ENCODE measurements around the gene CYTH2. TPM values are rescaled to one million over a fixed set of nuclear protein-coding genes. Genes with fewer than 3 reads are reported as not detected.
"Not testable (repeated sequence)": the region's sequence is repeated elsewhere in the genome, so short reads cannot be mapped to it uniquely, and the experiment has no call there.

Gene CYTH2
- total RNA-seq, 1 experiment from 2014 or later = 103 TPM

DNA sequence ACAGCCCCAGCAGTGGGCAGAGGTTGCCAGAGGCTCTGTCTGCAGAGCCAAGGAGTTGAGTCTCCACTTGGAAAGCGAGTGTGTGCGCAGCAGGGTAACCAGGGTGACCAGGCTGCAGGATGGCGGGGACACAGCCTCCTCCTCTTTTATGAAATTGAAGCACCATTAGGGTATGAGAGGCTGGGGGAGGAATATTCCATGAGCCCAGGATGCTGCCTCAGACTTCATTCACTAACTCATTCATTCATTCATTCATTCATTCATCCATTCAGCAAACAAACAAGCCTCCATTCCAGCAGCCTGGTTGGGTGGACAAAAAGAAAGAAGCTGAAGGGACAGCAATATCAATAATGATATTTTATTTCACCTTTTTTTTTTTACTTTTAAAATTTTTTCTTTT lies 49.0 kb downstream of the CYTH2 start:
- Histone ChIP-seq H3T11ph (ENCODE audit: low read length) (no peak overlapping the region), H3K56ac (ENCODE audit: insufficient read length, low read depth, low read length) (no peak overlapping the region), H4K20me1 (ENCODE audit: control insufficient read depth, insufficient read depth, insufficient read length) (no peaks in the 10 kb centered on the region), H4K8ac (replicated peaks; ENCODE audit: insufficient read length, low read depth, low read length) (no peak overlapping the region), H2BK20ac (ENCODE audit: low read depth, low read length, poor library complexity, severe bottlenecking) (no peak overlapping the region), H3K14ac (ENCODE audit: insufficient read depth, low read length) (no peak overlapping the region), H3K27me3 (ENCODE audit: insufficient read depth, low read length) (no peaks in the 10 kb centered on the region), H3K79me2 (ENCODE audit: insufficient read depth, low read length) (no peaks in the 10 kb centered on the region), H3K23me2 (ENCODE audit: insufficient read length, low read depth, low read length, poor library complexity, severe bottlenecking) (no peaks in the 10 kb centered on the region), H3K9ac (ENCODE audit: extremely low read depth, insufficient read length, low read length) (no peak overlapping the region), H2BK120ac (ENCODE audit: low read depth, low read length, poor library complexity, severe bottlenecking) (no peak overlapping the region), H3K4me1 (ENCODE audit: insufficient read depth, low read length) (no peaks in the 10 kb centered on the region; the same call in 1 of the 2 replicates), H4K5ac (ENCODE audit: insufficient read length, low read depth, low read length) (no peak overlapping the region), H2BK15ac (ENCODE audit: low read depth, low read length) (no peak overlapping the region), H3K4ac (ENCODE audit: low read depth, low read length) (no peak overlapping the region), H2AFZ (ENCODE audit: low read length) (no peak overlapping the region), H2BK12ac (ENCODE audit: insufficient read length, low read depth, low read length) (no peak overlapping the region), H3K79me1 (ENCODE audit: insufficient read depth, low read depth, low read length, poor library complexity, severe bottlenecking) (no peaks in the 10 kb centered on the region), H2BK5ac (ENCODE audit: insufficient read length, low read length) (no peak overlapping the region), H3K9me3 (ENCODE audit: control insufficient read depth, low read depth, low read length) (no peaks in the 10 kb centered on the region), H3K4me2 (ENCODE audit: insufficient read depth, insufficient read length, low read length) (no peak overlapping the region), H2AK5ac (ENCODE audit: insufficient read length, low read length) (no peak overlapping the region), H3K27ac (ENCODE audit: insufficient read length, low read depth, low read length) (no peak overlapping the region), H3K18ac (ENCODE audit: insufficient read length, low read depth, low read length) (no peak overlapping the region), H4K91ac (ENCODE audit: insufficient read length, low read depth, low read length) (no peak overlapping the region), H3K23ac (ENCODE audit: insufficient read length, low read depth, low read length) (no peak overlapping the region)
- H3K4me3 Mint-ChIP-seq = no peak overlapping the region
- no peaks in the 10 kb centered on the region for H3K9me3 Mint-ChIP-seq
- peaks cover 10 to 29% of the 10 kb centered on the region in 2 experiments for H3K4me1 Mint-ChIP-seq
- TF ChIP-seq, protein P1, sequence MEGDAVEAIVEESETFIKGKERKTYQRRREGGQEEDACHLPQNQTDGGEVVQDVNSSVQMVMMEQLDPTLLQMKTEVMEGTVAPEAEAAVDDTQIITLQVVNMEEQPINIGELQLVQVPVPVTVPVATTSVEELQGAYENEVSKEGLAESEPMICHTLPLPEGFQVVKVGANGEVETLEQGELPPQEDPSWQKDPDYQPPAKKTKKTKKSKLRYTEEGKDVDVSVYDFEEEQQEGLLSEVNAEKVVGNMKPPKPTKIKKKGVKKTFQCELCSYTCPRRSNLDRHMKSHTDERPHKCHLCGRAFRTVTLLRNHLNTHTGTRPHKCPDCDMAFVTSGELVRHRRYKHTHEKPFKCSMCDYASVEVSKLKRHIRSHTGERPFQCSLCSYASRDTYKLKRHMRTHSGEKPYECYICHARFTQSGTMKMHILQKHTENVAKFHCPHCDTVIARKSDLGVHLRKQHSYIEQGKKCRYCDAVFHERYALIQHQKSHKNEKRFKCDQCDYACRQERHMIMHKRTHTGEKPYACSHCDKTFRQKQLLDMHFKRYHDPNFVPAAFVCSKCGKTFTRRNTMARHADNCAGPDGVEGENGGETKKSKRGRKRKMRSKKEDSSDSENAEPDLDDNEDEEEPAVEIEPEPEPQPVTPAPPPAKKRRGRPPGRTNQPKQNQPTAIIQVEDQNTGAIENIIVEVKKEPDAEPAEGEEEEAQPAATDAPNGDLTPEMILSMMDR (conservative IDR thresholded peaks at IDR 0.05) = no peak
- peak overlapping the region; percentile 23 to 70 (median 55); a peak in 4 of 7 replicates for H3K27ac Mint-ChIP-seq
- no peak for DNase-seq
- no peaks in the 10 kb centered on the region for H3K36me3 Mint-ChIP-seq (ENCODE audit: insufficient read depth in 1 of 3, low read depth in 3 of 3)
- WGBS (ENCODE audit: extremely low coverage, insufficient read length, low lambda C conversion rate) = no CpG with 5 or more reads among the region's 3 CpGs
- H3K27me3 Mint-ChIP-seq (ENCODE audit: low read depth) = peaks cover 4% of the 10 kb centered on the region

GRCh38 chr19:48519426-48519825 lies 50.3 kb downstream of the CYTH2 start:
- H3K4ac ChIP-seq (ENCODE audit: low read depth, low read length); H3K23ac ChIP-seq (ENCODE audit: insufficient read length, low read depth, low read length); H3K9ac ChIP-seq (ENCODE audit: extremely low read depth, insufficient read length, low read length); H3K23me2 ChIP-seq (ENCODE audit: insufficient read length, low read depth, low read length, poor library complexity, severe bottlenecking); H3K4me2 ChIP-seq (ENCODE audit: insufficient read depth, insufficient read length, low read length); H2BK20ac ChIP-seq (ENCODE audit: low read depth, low read length, poor library complexity, severe bottlenecking); H3K4me3 Mint-ChIP-seq; H3K56ac ChIP-seq (ENCODE audit: insufficient read length, low read depth, low read length); H4K20me1 ChIP-seq (ENCODE audit: control insufficient read depth, insufficient read depth, insufficient read length); H4K5ac ChIP-seq (ENCODE audit: insufficient read length, low read depth, low read length); DNase-seq; H3K36me3 Mint-ChIP-seq (ENCODE audit: insufficient read depth in 1 of 3, low read depth in 3 of 3); H3K79me1 ChIP-seq (ENCODE audit: insufficient read depth, low read depth, low read length, poor library complexity, severe bottlenecking); H3K27ac ChIP-seq (ENCODE audit: insufficient read length, low read depth, low read length); H3T11ph ChIP-seq (ENCODE audit: low read length); H2BK120ac ChIP-seq (ENCODE audit: low read depth, low read length, poor library complexity, severe bottlenecking); H3K18ac ChIP-seq (ENCODE audit: insufficient read length, low read depth, low read length); H2AK5ac ChIP-seq (ENCODE audit: insufficient read length, low read length); H3K14ac ChIP-seq (ENCODE audit: insufficient read depth, low read length); H3K9me3 ChIP-seq (ENCODE audit: control insufficient read depth, low read depth, low read length); H3K27ac Mint-ChIP-seq; H4K91ac ChIP-seq (ENCODE audit: insufficient read length, low read depth, low read length); H3K27me3 ChIP-seq (ENCODE audit: insufficient read depth, low read length); H2BK5ac ChIP-seq (ENCODE audit: insufficient read length, low read length); H2AFZ ChIP-seq (ENCODE audit: low read length); H3K9me3 Mint-ChIP-seq; H2BK15ac ChIP-seq (ENCODE audit: low read depth, low read length); H4K8ac ChIP-seq (replicated peaks; ENCODE audit: insufficient read length, low read depth, low read length); H3K4me1 ChIP-seq (ENCODE audit: insufficient read depth, low read length); H3K79me2 ChIP-seq (ENCODE audit: insufficient read depth, low read length); H2BK12ac ChIP-seq (ENCODE audit: insufficient read length, low read depth, low read length); H3K27me3 Mint-ChIP-seq (ENCODE audit: low read depth): not testable (repeated sequence)
- WGBS (ENCODE audit: extremely low coverage, insufficient read length, low lambda C conversion rate) = no CpG with 5 or more reads among the region's 4 CpGs
- H3K4me1 Mint-ChIP-seq = peaks cover 8 to 23% of the 10 kb centered on the region in 2 experiments
